ENCODE measurements around the gene EIPR1.

The EIPR1 gene

DNA sequence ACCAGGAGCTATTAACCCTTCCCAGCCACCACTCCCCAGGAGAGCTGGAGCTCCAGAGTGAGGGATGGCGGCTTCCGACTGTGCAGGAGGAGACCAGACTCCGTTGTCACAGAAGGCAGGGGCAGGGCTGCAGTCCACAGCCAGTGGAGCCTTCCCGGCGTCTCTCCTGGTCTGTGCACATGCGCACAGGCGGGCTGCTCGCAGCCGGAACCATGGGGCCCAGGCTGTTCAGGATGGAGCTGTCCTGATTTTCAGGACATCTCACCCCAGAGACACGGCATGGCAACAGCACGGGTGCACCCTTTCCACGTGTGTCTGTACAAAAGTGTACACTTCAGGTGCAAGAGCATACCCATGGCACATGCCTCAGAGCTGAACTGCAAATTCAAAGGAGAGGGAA is 28.9 kb downstream of the EIPR1 start:
- Histone ChIP-seq H3K27me3 (replicated peaks in 2 of 5; ENCODE audit: control insufficient read depth in 4 of 5, insufficient read depth in 5 of 5, low read length in 4 of 5) (no peaks in the 10 kb centered on the region), H3K36me3 (ENCODE audit: control insufficient read depth in 4 of 4, insufficient read depth in 4 of 4, low read length in 3 of 4) (peaks cover 2 to 50% (median 34%) of the 10 kb centered on the region in 4 experiments), H3K4me1 (ENCODE audit: control extremely low read depth in 1 of 4, control insufficient read depth in 4 of 4, insufficient read depth in 4 of 4, low read length in 3 of 4) (no peaks in the 10 kb centered on the region), H3K9me3 (ENCODE audit: control extremely low read depth in 1 of 5, control insufficient read depth in 4 of 5, insufficient read depth in 2 of 5, low read depth in 1 of 5, low read length in 4 of 5) (peaks cover 0 to 23% (median 0%) of the 10 kb centered on the region in 5 experiments), H3K27ac (ENCODE audit: insufficient read depth in 1 of 2, low read depth in 1 of 2, low read length in 2 of 2, poor library complexity in 1 of 2, severe bottlenecking in 2 of 2) (no peak overlapping the region), H3K4me3 (ENCODE audit: control insufficient read depth in 1 of 7, extremely low read depth in 1 of 7, insufficient read depth in 4 of 7, low read depth in 2 of 7, low read length in 6 of 7) (no peak overlapping the region)
- WGBS (ENCODE audit: insufficient coverage), result 97% methylated on average over 12 of the region's 12 CpGs
- ChIA-PET POLR2A (no interaction called here), CTCF (interaction anchor here (1.5 kb wide), 1 partner anchor 11 kb away, joined by 3 read pairs; no protein-coding TSS in a partner anchor)
- no peak for DNase-seq

DNA sequence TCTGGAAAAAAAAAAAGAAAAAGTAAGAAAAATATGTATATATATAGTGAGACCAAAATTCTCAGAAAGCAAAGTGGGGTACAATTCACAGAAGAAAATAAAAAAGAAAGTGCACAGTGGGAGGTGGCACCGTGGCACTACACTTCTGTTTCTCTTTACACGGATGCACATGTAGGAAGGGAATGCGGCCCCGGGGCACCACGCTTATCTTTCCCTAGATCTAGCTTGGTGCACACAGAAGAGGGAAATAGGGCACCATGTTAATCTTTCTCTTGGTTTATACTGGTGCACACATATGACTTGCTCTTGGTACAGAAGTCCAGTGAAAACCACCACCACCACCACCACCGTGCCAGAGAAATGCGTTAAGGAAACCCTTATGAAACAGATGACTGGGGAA is 32.0 kb downstream of the EIPR1 start:
- Histone ChIP-seq H3K9me3 (ENCODE audit: control extremely low read depth in 1 of 5, control insufficient read depth in 4 of 5, insufficient read depth in 2 of 5, low read depth in 1 of 5, low read length in 4 of 5) (peaks cover 0 to 16% (median 0%) of the 10 kb centered on the region in 5 experiments), H3K4me3 (ENCODE audit: control insufficient read depth in 1 of 7, extremely low read depth in 1 of 7, insufficient read depth in 4 of 7, low read depth in 2 of 7, low read length in 6 of 7) (no peak overlapping the region), H3K4me1 (ENCODE audit: control extremely low read depth in 1 of 4, control insufficient read depth in 4 of 4, insufficient read depth in 4 of 4, low read length in 3 of 4) (no peaks in the 10 kb centered on the region), H3K36me3 (ENCODE audit: control insufficient read depth in 4 of 4, insufficient read depth in 4 of 4, low read length in 3 of 4) (peaks cover 0 to 34% (median 23%) of the 10 kb centered on the region in 4 experiments), H3K27me3 (replicated peaks in 2 of 5; ENCODE audit: control insufficient read depth in 4 of 5, insufficient read depth in 5 of 5, low read length in 4 of 5) (no peaks in the 10 kb centered on the region), H3K27ac (ENCODE audit: insufficient read depth in 1 of 2, low read depth in 1 of 2, low read length in 2 of 2, poor library complexity in 1 of 2, severe bottlenecking in 2 of 2) (no peak overlapping the region)
- WGBS (ENCODE audit: insufficient coverage), result 98% methylated on average over 7 of the region's 7 CpGs
- CTCF ChIA-PET, result interaction anchor here (1.1 kb wide), 1 partner anchor 12 kb away, joined by 3 read pairs; no protein-coding TSS in a partner anchor
- DNase-seq, result no peak
- POLR2A ChIA-PET, result no interaction called here

DNA sequence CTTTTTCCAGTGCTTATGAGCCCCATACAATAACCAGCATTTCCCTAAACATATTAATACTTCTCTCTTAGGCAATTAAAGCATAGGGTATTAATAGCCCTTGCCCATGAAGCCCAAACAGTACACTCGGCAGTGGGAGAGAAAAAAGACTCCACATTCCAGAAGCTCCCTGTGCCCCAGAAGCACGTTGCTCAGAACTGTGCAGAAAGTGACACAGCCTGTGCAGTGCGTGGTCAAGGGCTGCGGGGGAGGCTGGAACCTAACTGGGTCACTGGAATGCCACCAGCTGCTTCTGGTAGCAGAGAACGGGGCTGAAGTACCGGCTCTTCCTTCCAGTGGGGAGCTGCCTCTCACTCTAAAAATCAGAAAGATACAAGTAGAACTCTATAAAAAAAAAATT is 32.7 kb downstream of the EIPR1 start:
- no peak overlapping the region for H3K27ac ChIP-seq (ENCODE audit: insufficient read depth in 1 of 2, low read depth in 1 of 2, low read length in 2 of 2, poor library complexity in 1 of 2, severe bottlenecking in 2 of 2)
- ChIA-PET CTCF (no interaction called here), POLR2A (no interaction called here)
- DNase-seq, result no peak
- no peaks in the 10 kb centered on the region for H3K27me3 ChIP-seq (replicated peaks in 2 of 5; ENCODE audit: control insufficient read depth in 4 of 5, insufficient read depth in 5 of 5, low read length in 4 of 5)
- H3K36me3 ChIP-seq (ENCODE audit: control insufficient read depth in 4 of 4, insufficient read depth in 4 of 4, low read length in 3 of 4), result peaks cover 0 to 32% (median 19%) of the 10 kb centered on the region in 4 experiments
- 100% methylated on average over 3 of the region's 6 CpGs for WGBS (ENCODE audit: insufficient coverage)
- no peak overlapping the region for H3K4me3 ChIP-seq (ENCODE audit: control insufficient read depth in 1 of 7, extremely low read depth in 1 of 7, insufficient read depth in 4 of 7, low read depth in 2 of 7, low read length in 6 of 7)
- peaks cover 0 to 16% (median 0%) of the 10 kb centered on the region in 5 experiments for H3K9me3 ChIP-seq (ENCODE audit: control extremely low read depth in 1 of 5, control insufficient read depth in 4 of 5, insufficient read depth in 2 of 5, low read depth in 1 of 5, low read length in 4 of 5)
- no peaks in the 10 kb centered on the region for H3K4me1 ChIP-seq (ENCODE audit: control extremely low read depth in 1 of 4, control insufficient read depth in 4 of 4, insufficient read depth in 4 of 4, low read length in 3 of 4)

DNA sequence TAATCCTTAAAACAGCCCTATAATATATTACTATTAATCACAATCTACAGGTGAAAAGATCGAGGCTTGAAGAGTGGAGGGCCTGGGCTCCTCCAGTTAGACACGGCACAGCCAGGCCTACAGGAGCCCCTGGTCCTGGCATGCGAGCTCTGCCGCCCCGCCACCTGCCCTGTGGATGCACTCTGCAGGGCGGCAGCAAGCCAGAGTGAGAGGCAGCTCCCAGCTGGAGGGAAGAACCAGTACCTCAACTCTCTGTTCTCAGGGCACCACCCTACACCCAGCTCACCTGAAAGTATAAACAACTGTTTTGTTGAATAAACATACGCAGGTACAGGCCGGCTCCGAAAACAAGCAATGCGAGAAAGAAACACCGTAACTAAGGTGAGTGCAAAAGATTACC is 34.6 kb downstream of the EIPR1 start:
- H3K4me3 ChIP-seq (ENCODE audit: control insufficient read depth in 1 of 7, extremely low read depth in 1 of 7, insufficient read depth in 4 of 7, low read depth in 2 of 7, low read length in 6 of 7), result no peak overlapping the region
- H3K9me3 ChIP-seq (ENCODE audit: control extremely low read depth in 1 of 5, control insufficient read depth in 4 of 5, insufficient read depth in 2 of 5, low read depth in 1 of 5, low read length in 4 of 5), result peaks cover 0 to 4% (median 0%) of the 10 kb centered on the region in 5 experiments
- DNase-seq, result no peak
- H3K27ac ChIP-seq (ENCODE audit: insufficient read depth in 1 of 2, low read depth in 1 of 2, low read length in 2 of 2, poor library complexity in 1 of 2, severe bottlenecking in 2 of 2), result no peak overlapping the region
- H3K4me1 ChIP-seq (ENCODE audit: control extremely low read depth in 1 of 4, control insufficient read depth in 4 of 4, insufficient read depth in 4 of 4, low read length in 3 of 4), result no peaks in the 10 kb centered on the region
- peaks cover 0 to 23% (median 17%) of the 10 kb centered on the region in 4 experiments for H3K36me3 ChIP-seq (ENCODE audit: control insufficient read depth in 4 of 4, insufficient read depth in 4 of 4, low read length in 3 of 4)
- H3K27me3 ChIP-seq (replicated peaks in 2 of 5; ENCODE audit: control insufficient read depth in 4 of 5, insufficient read depth in 5 of 5, low read length in 4 of 5), result no peaks in the 10 kb centered on the region
- ChIA-PET POLR2A (no interaction called here), CTCF (no interaction called here)
- WGBS (ENCODE audit: insufficient coverage), result over 99% methylated on average over 10 of the region's 11 CpGs

DNA sequence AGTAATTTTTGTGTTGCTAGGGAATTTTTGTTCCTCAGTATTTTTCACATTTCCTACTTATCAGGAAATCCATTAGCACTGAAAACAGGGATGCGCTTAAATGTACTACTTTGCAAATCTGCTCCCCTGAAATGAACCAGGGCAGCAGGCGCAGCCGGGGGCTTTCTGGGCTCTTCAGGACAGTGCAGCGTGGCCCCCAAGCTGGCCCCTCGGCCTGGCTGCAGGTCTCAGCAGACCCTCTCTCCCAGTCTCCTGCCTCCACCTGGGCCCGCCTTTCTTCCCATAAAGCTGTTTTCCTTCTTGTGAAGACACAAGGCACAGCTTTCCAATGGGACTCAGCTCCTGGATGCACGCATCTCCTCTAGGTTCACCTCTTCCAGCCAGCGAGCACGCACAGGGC is 35.3 kb downstream of the EIPR1 start:
- DNase-seq, result no peak
- CTCF ChIA-PET, result no interaction called here
- no peaks in the 10 kb centered on the region for H3K4me1 ChIP-seq (ENCODE audit: control extremely low read depth in 1 of 4, control insufficient read depth in 4 of 4, insufficient read depth in 4 of 4, low read length in 3 of 4)
- H3K9me3 ChIP-seq (ENCODE audit: control extremely low read depth in 1 of 5, control insufficient read depth in 4 of 5, insufficient read depth in 2 of 5, low read depth in 1 of 5, low read length in 4 of 5), result no peaks in the 10 kb centered on the region
- no peak overlapping the region for H3K27ac ChIP-seq (ENCODE audit: insufficient read depth in 1 of 2, low read depth in 1 of 2, low read length in 2 of 2, poor library complexity in 1 of 2, severe bottlenecking in 2 of 2)
- peaks cover 3 to 23% (median 13%) of the 10 kb centered on the region in 4 experiments for H3K36me3 ChIP-seq (ENCODE audit: control insufficient read depth in 4 of 4, insufficient read depth in 4 of 4, low read length in 3 of 4)
- 97% methylated on average over 8 of the region's 9 CpGs for whole genome bisulfite sequencing (ENCODE audit: insufficient coverage)
- H3K27me3 ChIP-seq (replicated peaks in 2 of 5; ENCODE audit: control insufficient read depth in 4 of 5, insufficient read depth in 5 of 5, low read length in 4 of 5), result no peaks in the 10 kb centered on the region
- no peak overlapping the region for H3K4me3 ChIP-seq (ENCODE audit: control insufficient read depth in 1 of 7, extremely low read depth in 1 of 7, insufficient read depth in 4 of 7, low read depth in 2 of 7, low read length in 6 of 7)
- POLR2A ChIA-PET, result no interaction called here

DNA sequence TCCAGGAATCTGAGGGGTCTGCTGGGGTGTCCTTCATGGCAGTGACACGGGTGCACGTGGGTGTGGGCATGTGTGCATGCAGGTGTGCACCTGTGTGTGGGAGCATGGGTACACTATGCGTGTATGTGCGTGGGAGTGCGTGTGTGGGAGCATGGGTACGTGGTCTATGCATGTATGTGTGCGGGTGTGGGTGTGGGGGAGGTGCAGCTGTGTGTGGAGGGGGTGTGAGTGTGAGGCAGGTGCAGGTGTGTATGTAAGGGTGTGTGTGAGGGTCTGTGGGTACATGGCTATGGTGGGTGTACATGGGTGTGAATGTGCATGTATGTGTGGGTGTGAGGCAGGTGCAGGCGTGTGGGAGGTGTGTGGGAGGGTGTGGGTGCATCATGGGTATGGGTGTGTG is 36.3 kb downstream of the EIPR1 start:
- CTCF ChIA-PET, result no interaction called here
- Histone ChIP-seq H3K27ac (ENCODE audit: insufficient read depth in 1 of 2, low read depth in 1 of 2, low read length in 2 of 2, poor library complexity in 1 of 2, severe bottlenecking in 2 of 2) (no peak overlapping the region), H3K9me3 (ENCODE audit: control extremely low read depth in 1 of 5, control insufficient read depth in 4 of 5, insufficient read depth in 2 of 5, low read depth in 1 of 5, low read length in 4 of 5) (no peaks in the 10 kb centered on the region), H3K27me3 (replicated peaks in 2 of 5; ENCODE audit: control insufficient read depth in 4 of 5, insufficient read depth in 5 of 5, low read length in 4 of 5) (no peaks in the 10 kb centered on the region), H3K36me3 (ENCODE audit: control insufficient read depth in 4 of 4, insufficient read depth in 4 of 4, low read length in 3 of 4) (peaks cover 3 to 18% (median 10%) of the 10 kb centered on the region in 4 experiments), H3K4me3 (ENCODE audit: control insufficient read depth in 1 of 7, extremely low read depth in 1 of 7, insufficient read depth in 4 of 7, low read depth in 2 of 7, low read length in 6 of 7) (no peak overlapping the region), H3K4me1 (ENCODE audit: control extremely low read depth in 1 of 4, control insufficient read depth in 4 of 4, insufficient read depth in 4 of 4, low read length in 3 of 4) (no peaks in the 10 kb centered on the region)
- POLR2A ChIA-PET, result no interaction called here
- 100% methylated on average over 6 of the region's 8 CpGs for WGBS (ENCODE audit: insufficient coverage)
- no peak for DNase-seq

DNA sequence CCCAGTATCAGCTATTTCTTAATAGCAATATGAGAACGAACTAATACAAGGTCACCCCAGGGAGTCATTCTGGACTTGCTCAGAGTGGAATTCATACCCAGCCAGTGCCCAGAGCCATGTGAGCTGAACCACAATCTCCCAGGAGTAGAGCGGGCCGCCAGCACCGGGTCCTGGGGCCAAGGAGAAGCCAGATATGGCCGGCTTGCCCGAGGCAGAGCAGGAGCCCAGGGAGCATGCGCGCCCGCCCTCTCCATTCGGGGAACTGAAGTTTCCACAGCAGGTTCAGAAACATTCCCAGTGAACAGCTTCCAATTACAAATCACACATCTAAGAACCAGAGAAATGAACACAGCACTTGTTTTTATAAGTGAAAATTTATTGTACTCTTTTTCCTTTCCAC is 37.5 kb downstream of the EIPR1 start:
- H3K27ac ChIP-seq (ENCODE audit: insufficient read depth in 1 of 2, low read depth in 1 of 2, low read length in 2 of 2, poor library complexity in 1 of 2, severe bottlenecking in 2 of 2), result no peak overlapping the region
- no peaks in the 10 kb centered on the region for H3K4me1 ChIP-seq (ENCODE audit: control extremely low read depth in 1 of 4, control insufficient read depth in 4 of 4, insufficient read depth in 4 of 4, low read length in 3 of 4)
- H3K36me3 ChIP-seq (ENCODE audit: control insufficient read depth in 4 of 4, insufficient read depth in 4 of 4, low read length in 3 of 4), result peaks cover 3 to 23% (median 15%) of the 10 kb centered on the region in 4 experiments
- H3K27me3 ChIP-seq (replicated peaks in 2 of 5; ENCODE audit: control insufficient read depth in 4 of 5, insufficient read depth in 5 of 5, low read length in 4 of 5), result no peaks in the 10 kb centered on the region
- WGBS (ENCODE audit: insufficient coverage), result 100% methylated on average over 4 of the region's 10 CpGs
- ChIA-PET POLR2A (no interaction called here), CTCF (no interaction called here)
- peaks cover 0 to 5% (median 4%) of the 10 kb centered on the region in 5 experiments for H3K9me3 ChIP-seq (ENCODE audit: control extremely low read depth in 1 of 5, control insufficient read depth in 4 of 5, insufficient read depth in 2 of 5, low read depth in 1 of 5, low read length in 4 of 5)
- no peak for DNase-seq
- no peak overlapping the region for H3K4me3 ChIP-seq (ENCODE audit: control insufficient read depth in 1 of 7, extremely low read depth in 1 of 7, insufficient read depth in 4 of 7, low read depth in 2 of 7, low read length in 6 of 7)
